PC-3 (cell line): ENCODE measurements around the gene BECN2. TPM values are rescaled to one million over a fixed set of nuclear protein-coding genes. Genes with fewer than 3 reads are reported as not detected.

Source experiments
- ATAC-seq: fragments of 200-7000 bp; cut with Tn5 transposase; 2 replicates; pipeline ENCODE4 v1.9.1; 2020; ENCODE audit warnings: mild to moderate bottlenecking, moderate library complexity
- BruUV-seq: library from RNA; stranded (reverse); fragments of 400-500 nt; replicated peaks from 2 replicates; lab custom pipeline; 2021; lab: Mats Ljungman, UMichigan
- CTCF ChIA-PET: fragments of 300-600 bp; sonication (Branson Sonifier 250); formaldehyde crosslinking; loops from one replicate; lab custom pipeline; 2022; ENCODE audit warnings: antibody characterized with exemption; lab: Charles Lee
- POLR2A ChIA-PET: fragments of 300-600 bp; sonication (Branson Sonifier 250); formaldehyde crosslinking; loops from one replicate; lab custom pipeline; 2022; ENCODE audit warnings: antibody characterized with exemption; ENCODE audit not compliant: unreplicated experiment; lab: Charles Lee
- DNase-seq: peaks from one replicate; pipeline ENCODE4 v3.0.0-alpha.2; 2015
- H2AFZ ChIP-seq: fragments of 300-600 bp; sonication (generic); 2 replicates; pipeline ENCODE4 v1.6.0; 2016; ENCODE audit warnings: antibody characterized with exemption, low read length
- H3F3A ChIP-seq: fragments of 300-600 bp; sonication (generic); one replicate; pipeline ENCODE4 v1.6.0; 2017; ENCODE audit warnings: antibody characterized with exemption, low read length, control low read depth, mild to moderate bottlenecking; ENCODE audit not compliant: unreplicated experiment
- H3K27ac ChIP-seq: fragments of 300-600 bp; sonication (generic); 2 replicates; pipeline ENCODE4 v1.5.1; 2016; ENCODE audit warnings: mild to moderate bottlenecking, low read length
- H3K27me3 ChIP-seq: fragments of 300-600 bp; sonication (generic); 2 replicates; pipeline ENCODE4 v1.6.1; 2016; ENCODE audit warnings: low read length, mixed read lengths
- H3K36me3 ChIP-seq: fragments of 300-600 bp; sonication (generic); 2 replicates; pipeline ENCODE4 v1.6.1; 2016; ENCODE audit warnings: low read depth, mixed run types, low read length, mixed read lengths
- H3K4me1 ChIP-seq: fragments of 300-600 bp; sonication (generic); 2 replicates; pipeline ENCODE4 v1.5.1; 2016; ENCODE audit warnings: low read length; ENCODE audit not compliant: insufficient read depth
- H3K4me2 ChIP-seq: fragments of 300-600 bp; sonication (generic); 2 replicates; pipeline ENCODE4 v1.6.0; 2016; ENCODE audit warnings: low read length
- H3K4me3 ChIP-seq: fragments of 300-600 bp; sonication (generic); 2 replicates; pipeline ENCODE4 v1.5.1; 2016; ENCODE audit warnings: mild to moderate bottlenecking, low read length, mixed read lengths
- H3K79me2 ChIP-seq: fragments of 300-600 bp; sonication (generic); 2 replicates; pipeline ENCODE4 v1.6.1; 2017; ENCODE audit warnings: low read length, mixed read lengths
- H3K9ac ChIP-seq: fragments of 300-600 bp; sonication (generic); 2 replicates; pipeline ENCODE4 v1.6.0; 2016; ENCODE audit warnings: mild to moderate bottlenecking, low read length
- H3K9me2 ChIP-seq: fragments of 300-600 bp; sonication (generic); replicated peaks from 2 replicates; pipeline ENCODE4 v1.6.1; 2016; ENCODE audit warnings: mixed run types, low read length, mixed read lengths
- H3K9me3 ChIP-seq: fragments of 300-600 bp; sonication (generic); 2 replicates; pipeline ENCODE4 v1.6.1; 2016; ENCODE audit warnings: low read length, mixed read lengths
- H4K20me1 ChIP-seq: fragments of 300-600 bp; sonication (generic); 2 replicates; pipeline ENCODE4 v1.6.1; 2016; ENCODE audit warnings: low read length, mixed read lengths
- CTCF ChIP-seq: fragments of 300-600 bp; sonication (generic); conservative IDR thresholded peaks from 2 replicates; pipeline ENCODE4 v1.5.1; 2017; ENCODE audit warnings: antibody characterized with exemption, low read depth, mild to moderate bottlenecking, low read length
- EZH2 ChIP-seq: fragments of 300-600 bp; sonication (generic); IDR thresholded peaks from one replicate; pipeline ENCODE4 v1.6.1; 2017; ENCODE audit warnings: antibody characterized with exemption, mild to moderate bottlenecking, low read length; ENCODE audit not compliant: unreplicated experiment
- EZH2phosphoT487 ChIP-seq: fragments of 300-600 bp; sonication (generic); IDR thresholded peaks from 2 replicates; pipeline ENCODE4 v1.6.1; 2018; ENCODE audit warnings: mild to moderate bottlenecking, antibody characterized with exemption, low read length, borderline replicate concordance
- intact Hi-C: fragments of 100-400 bp; cut with micrococcal nuclease; formaldehyde crosslinking; loops from 2 replicates; pipeline ENCODE4 v1.9.0; 2023
- total RNA-seq: library from RNA; depleted of rRNA; stranded (reverse); fragments of >200 nt; gene quantifications from 2 replicates; pipeline ENCODE4 v1.2.3, GENCODE V29; 2014

Gene BECN2
- total RNA-seq, 1 experiment from 2014 or later = not detected

- TF ChIP-seq CTCF = no peak
- TF ChIP-seq EZH2 = no peak
- TF ChIP-seq EZH2phosphoT487 = no peak
- no peak for DNase-seq
- no TSS peak for BruUV-seq
- POLR2A ChIA-PET = no interaction called here
- Histone ChIP-seq H2AFZ (no peak overlapping the region), H3K27me3 (no peaks in the 10 kb centered on the region), H3K4me1 (no peaks in the 10 kb centered on the region), H3K9ac (no peak overlapping the region), H3K9me2 (no peaks in the 10 kb centered on the region), H3K4me3 (no peak overlapping the region), H3K4me2 (no peak overlapping the region), H3F3A (no peaks in the 10 kb centered on the region), H3K9me3 (no peaks in the 10 kb centered on the region), H3K36me3 (no peaks in the 10 kb centered on the region), H4K20me1 (no peaks in the 10 kb centered on the region), H3K79me2 (no peaks in the 10 kb centered on the region), H3K27ac (no peak overlapping the region)
- intact Hi-C loops = no loop called here
- no peak for ATAC-seq
- CTCF ChIA-PET = no interaction called here
These were observed 23.2 kb upstream of the BECN2 start for GRCh38 chr1:241934201-241934848.

- no peaks in the 10 kb centered on the region for H3K36me3 ChIP-seq
- no peak for ATAC-seq
- intact Hi-C loops = no loop called here
- no peaks in the 10 kb centered on the region for H3K9me3 ChIP-seq
- H3K27ac ChIP-seq = no peak overlapping the region
- no TSS peak for BruUV-seq
- H3K79me2 ChIP-seq = no peaks in the 10 kb centered on the region
- H3K27me3 ChIP-seq = no peaks in the 10 kb centered on the region
- POLR2A ChIA-PET = no interaction called here
- TF ChIP-seq CTCF (no peak), EZH2 (no peak), EZH2phosphoT487 (no peak)
- no peaks in the 10 kb centered on the region for H3F3A ChIP-seq
- no peak overlapping the region for H3K4me2 ChIP-seq
- H3K4me1 ChIP-seq = no peaks in the 10 kb centered on the region
- no peak overlapping the region for H3K4me3 ChIP-seq
- H3K9ac ChIP-seq = no peak overlapping the region
- CTCF ChIA-PET = no interaction called here
- DNase-seq = no peak
- H2AFZ ChIP-seq = no peak overlapping the region
- no peaks in the 10 kb centered on the region for H4K20me1 ChIP-seq
- H3K9me2 ChIP-seq = no peaks in the 10 kb centered on the region
These were observed 22.7 kb upstream of the BECN2 start for GRCh38 chr1:241934866-241935265.

GRCh38 chr1:241939798-241940197 is 17.8 kb upstream of the BECN2 start:
- DNase-seq (no peak), ATAC-seq (no peak)
- Histone ChIP-seq H3K27ac (no peak overlapping the region), H3K4me3 (no peak overlapping the region), H3F3A (no peaks in the 10 kb centered on the region), H3K9me2 (no peaks in the 10 kb centered on the region), H3K36me3 (no peaks in the 10 kb centered on the region), H3K27me3 (no peaks in the 10 kb centered on the region), H3K4me1 (peaks cover 4% of the 10 kb centered on the region; the same call in 1 of the 2 replicates), H3K79me2 (no peaks in the 10 kb centered on the region), H3K9me3 (no peaks in the 10 kb centered on the region), H3K9ac (no peak overlapping the region), H3K4me2 (no peak overlapping the region), H2AFZ (no peak overlapping the region), H4K20me1 (no peaks in the 10 kb centered on the region)
- TF ChIP-seq CTCF = no peak
- no peak for TF ChIP-seq EZH2
- TF ChIP-seq EZH2phosphoT487 = no peak
- POLR2A ChIA-PET = no interaction called here
- BruUV-seq = no TSS peak
- CTCF ChIA-PET = no interaction called here
- intact Hi-C loops = no loop called here
